ENCODE data around the gene SORBS1. TPM values are rescaled to one million over a fixed set of nuclear protein-coding genes. Genes with fewer than 3 reads are reported as not detected.

SORBS1 gene
- total RNA-seq, 1 donor from 2014 or later: 116 TPM

GRCh38 chr10:95513008-95513589 lies 48.1 kb downstream of the SORBS1 start:
- Histone ChIP-seq H3K36me3 (no peaks in the 10 kb centered on the region), H3K27ac (peak overlapping the region; percentile 56), H3K4me3 (no peak overlapping the region), H3K4me1 (peaks cover 44% of the 10 kb centered on the region), H3K27me3 (no peaks in the 10 kb centered on the region), H3K9me3 (no peaks in the 10 kb centered on the region)
- intact Hi-C loops (cut with DNase I): no loop called here
- TF ChIP-seq POLR2A (IDR thresholded peaks at IDR 0.05) (no peak), CTCF (IDR thresholded peaks at IDR 0.05) (no peak), POLR2AphosphoS5 (IDR thresholded peaks at IDR 0.05; ENCODE audit: insufficient read depth in 1 of 2, low read depth in 1 of 2) (no peak)
- no peak for DNase-seq (ENCODE audit: extremely low spot score in 2 of 2)

GRCh38 chr10:95511314-95511713 lies 49.9 kb downstream of the SORBS1 start:
- DNase-seq (ENCODE audit: extremely low spot score in 2 of 2): no peak
- peak overlapping the region; percentile 3 for H3K27ac ChIP-seq
- no peak overlapping the region for H3K4me3 ChIP-seq
- intact Hi-C loops (cut with DNase I): no loop called here
- TF ChIP-seq POLR2A (IDR thresholded peaks at IDR 0.05) (no peak), CTCF (IDR thresholded peaks at IDR 0.05) (no peak), POLR2AphosphoS5 (IDR thresholded peaks at IDR 0.05; ENCODE audit: insufficient read depth in 1 of 2, low read depth in 1 of 2) (no peak)
- no peaks in the 10 kb centered on the region for H3K9me3 ChIP-seq
- H3K4me1 ChIP-seq: peaks cover 46% of the 10 kb centered on the region
- H3K36me3 ChIP-seq: no peaks in the 10 kb centered on the region
- no peaks in the 10 kb centered on the region for H3K27me3 ChIP-seq

- DNase-seq (ENCODE audit: extremely low spot score in 2 of 2): no peak
- intact Hi-C loops (cut with DNase I): no loop called here
- TF ChIP-seq POLR2A (IDR thresholded peaks at IDR 0.05): no peak
- TF ChIP-seq CTCF (IDR thresholded peaks at IDR 0.05): no peak
- no peak for TF ChIP-seq POLR2AphosphoS5 (IDR thresholded peaks at IDR 0.05; ENCODE audit: insufficient read depth in 1 of 2, low read depth in 1 of 2)
- Histone ChIP-seq H3K4me1 (peaks cover 49% of the 10 kb centered on the region), H3K4me3 (no peak overlapping the region), H3K36me3 (no peaks in the 10 kb centered on the region), H3K27ac (peak overlapping the region; percentile 72), H3K9me3 (no peaks in the 10 kb centered on the region), H3K27me3 (no peaks in the 10 kb centered on the region)
These were observed 51.9 kb downstream of the SORBS1 start for GRCh38 chr10:95509251-95509650.

GRCh38 chr10:95508730-95509129 lies 52.4 kb downstream of the SORBS1 start:
- TF ChIP-seq POLR2AphosphoS5 (IDR thresholded peaks at IDR 0.05; ENCODE audit: insufficient read depth in 1 of 2, low read depth in 1 of 2) (peak in 1 of 2 donors; percentile 38), CTCF (IDR thresholded peaks at IDR 0.05) (no peak), POLR2A (IDR thresholded peaks at IDR 0.05) (no peak)
- Histone ChIP-seq H3K9me3 (no peaks in the 10 kb centered on the region), H3K27me3 (no peaks in the 10 kb centered on the region), H3K4me1 (peaks cover 44% of the 10 kb centered on the region), H3K36me3 (no peaks in the 10 kb centered on the region), H3K4me3 (no peak overlapping the region), H3K27ac (peak overlapping the region; percentile 72)
- no peak for DNase-seq (ENCODE audit: extremely low spot score in 2 of 2)
- intact Hi-C loops (cut with DNase I): no loop called here

- H3K9me3 ChIP-seq: no peaks in the 10 kb centered on the region
- peak overlapping the region; percentile 40 for H3K27ac ChIP-seq
- H3K36me3 ChIP-seq: no peaks in the 10 kb centered on the region
- H3K27me3 ChIP-seq: no peaks in the 10 kb centered on the region
- no peak overlapping the region for H3K4me3 ChIP-seq
- TF ChIP-seq CTCF (IDR thresholded peaks at IDR 0.05): no peak
- TF ChIP-seq POLR2AphosphoS5 (IDR thresholded peaks at IDR 0.05; ENCODE audit: insufficient read depth in 1 of 2, low read depth in 1 of 2): no peak
- no peak for TF ChIP-seq POLR2A (IDR thresholded peaks at IDR 0.05)
- no peak for DNase-seq (ENCODE audit: extremely low spot score in 2 of 2)
- intact Hi-C loops (cut with DNase I): no loop called here
- H3K4me1 ChIP-seq: peaks cover 21% of the 10 kb centered on the region
These were observed 55.0 kb downstream of the SORBS1 start for GRCh38 chr10:95506056-95506737.
